Bronchial smooth muscle cell (primary cell): ENCODE data around the gene ZNF451. TPM values are rescaled to one million over a fixed set of nuclear protein-coding genes. Genes with fewer than 3 reads are reported as not detected.

Experiments used
- total RNA-seq: library from RNA; depleted of rRNA; stranded (reverse); fragments of >200 nt; gene quantifications from 2 replicates; pipeline ENCODE4 v1.2.1, GENCODE V29; 2014

ZNF451 gene
- 54.1 and 55.0 TPM in 2 replicates for total RNA-seq

GRCh38 chr6:57089687-57090457 is at the start of gene ZNF451:
ZNF451 (plus strand) TSS chr6:57090188; CDS start chr6:57090254, 66 bp downstream.

GRCh38 chr6:57046332-57047256 is 43.4 kb upstream of the ZNF451 start, which contains the start of gene KIAA1586:
KIAA1586 (plus strand) TSS chr6:57046693; CDS start chr6:57046756, 63 bp downstream.

DNA sequence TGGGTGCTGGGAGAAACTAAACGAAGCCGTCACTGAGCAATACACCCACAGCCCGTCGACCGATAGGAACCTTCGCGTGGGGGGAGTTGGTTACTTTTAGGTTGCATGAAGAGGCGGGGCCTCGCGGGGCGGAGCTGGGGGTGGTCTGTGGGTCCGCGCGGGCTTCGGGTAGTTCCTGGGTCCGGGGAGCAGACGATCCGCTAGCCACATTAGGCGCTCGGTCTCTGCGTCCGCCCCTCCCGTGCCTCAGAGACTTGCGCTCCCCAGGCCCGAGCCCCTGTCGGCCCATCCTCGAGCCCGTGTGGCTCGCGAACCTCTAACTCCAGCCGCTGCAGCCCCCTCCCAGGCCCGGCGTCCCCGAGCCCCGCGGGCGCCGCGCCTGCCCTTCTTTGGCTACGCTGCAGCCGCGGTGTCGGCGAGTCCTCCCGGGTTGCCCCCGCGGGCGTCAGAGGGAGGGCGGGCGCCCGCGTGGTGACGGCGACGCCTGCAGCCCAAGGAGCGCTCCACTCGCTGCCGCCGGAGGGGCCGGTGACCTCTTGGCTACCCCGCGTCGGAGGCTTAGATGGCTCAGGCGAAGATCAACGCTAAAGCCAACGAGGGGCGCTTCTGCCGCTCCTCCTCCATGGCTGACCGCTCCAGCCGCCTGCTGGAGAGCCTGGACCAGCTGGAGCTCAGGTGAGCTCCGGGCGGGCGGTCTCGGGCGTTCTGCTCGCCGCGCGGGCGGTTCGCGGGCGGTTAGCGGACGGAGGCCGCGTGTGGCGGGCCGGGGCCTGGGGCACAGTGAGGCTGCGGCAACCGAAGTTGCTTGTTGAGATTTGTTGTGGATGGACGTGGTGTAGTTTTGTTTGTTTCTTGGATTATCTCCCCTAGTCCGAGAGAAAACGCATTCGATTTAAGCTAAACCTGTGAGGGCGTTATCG is 82.4 kb downstream of the ZNF451 start, which contains the start of gene BAG2:
BAG2 (plus strand) TSS at position 191 of the 920 bp plus-strand sequence; CDS start at position 563, 372 bp downstream.

Other genes with a start within 250 kb of the ZNF451 start
- 9.6 and 13.1 TPM in 2 replicates for gene BEND6, start 135.1 kb upstream of the ZNF451 start, total RNA-seq
- gene KIAA1586, start 43.5 kb upstream of the ZNF451 start, total RNA-seq: 11.4 and 16.5 TPM in 2 replicates
- 7.4 and 12.3 TPM in 2 replicates for gene BAG2, start 82.1 kb downstream of the ZNF451 start, total RNA-seq
- gene RAB23, start 132.1 kb downstream of the ZNF451 start, total RNA-seq: 24.7 and 31.6 TPM in 2 replicates
- gene PRIM2, start 227.4 kb downstream of the ZNF451 start, total RNA-seq: 16.1 and 28.4 TPM in 2 replicates